Smooth muscle cell (in vitro differentiated cells): Measurements from ENCODE around the gene PSMD1. TPM values are rescaled to one million over a fixed set of nuclear protein-coding genes. Genes with fewer than 3 reads are reported as not detected.

ENCODE experiments used
- DNase-seq: peaks from one replicate; lab custom pipeline; 2025; ENCODE audit not compliant: unreplicated experiment; lab: John Stamatoyannopoulos, UW
- H2AFZ ChIP-seq: fragments of 200-600 bp; sonication (generic); 2 replicates; pipeline ENCODE4 v1.6.0; 2016; ENCODE audit warnings: antibody characterized with exemption, low read depth, mild to moderate bottlenecking
- H3F3A ChIP-seq: fragments of 200-600 bp; sonication (generic); 2 replicates; pipeline ENCODE4 v1.6.0; 2017; ENCODE audit warnings: antibody characterized with exemption, low read depth
- H3K27ac ChIP-seq: fragments of 200-600 bp; sonication (generic); 2 replicates; pipeline ENCODE4 v1.5.1; 2016; ENCODE audit warnings: low read depth, mild to moderate bottlenecking
- H3K27me3 ChIP-seq: fragments of 200-600 bp; sonication (generic); 2 replicates; pipeline ENCODE4 v1.6.1; 2016; ENCODE audit warnings: low read depth, mild to moderate bottlenecking
- H3K36me3 ChIP-seq: fragments of 200-600 bp; sonication (generic); 2 replicates; pipeline ENCODE4 v1.5.1; 2016; ENCODE audit warnings: low read depth
- H3K4me1 ChIP-seq: fragments of 200-600 bp; sonication (generic); 2 replicates; pipeline ENCODE4 v1.5.1; 2016; ENCODE audit warnings: low read depth
- H3K4me2 ChIP-seq: fragments of 200-600 bp; sonication (generic); 2 replicates; pipeline ENCODE4 v1.6.0; 2016; ENCODE audit warnings: mild to moderate bottlenecking
- H3K4me3 ChIP-seq: fragments of 200-600 bp; sonication (generic); 2 replicates; pipeline ENCODE4 v1.5.1; 2016; ENCODE audit warnings: mild to moderate bottlenecking
- H3K79me2 ChIP-seq: fragments of 200-600 bp; sonication (generic); 2 replicates; pipeline ENCODE4 v1.6.0; 2016; ENCODE audit warnings: low read depth, mild to moderate bottlenecking
- H3K9ac ChIP-seq: fragments of 200-600 bp; sonication (generic); 2 replicates; pipeline ENCODE4 v1.6.0; 2016; ENCODE audit warnings: low read depth
- H3K9me3 ChIP-seq: fragments of 200-600 bp; sonication (generic); replicated peaks from 2 replicates; pipeline ENCODE4 v1.5.1; 2016; ENCODE audit warnings: low read depth
- H4K20me1 ChIP-seq: fragments of 200-600 bp; sonication (generic); 2 replicates; pipeline ENCODE4 v1.6.0; 2016; ENCODE audit warnings: low read depth
- WGBS: methylation state at CpG from one replicate; pipeline ENCODE4 v1.1.7; 2016; ENCODE audit warnings: low lambda C conversion rate; 5-methylcytosine and 5-hydroxymethylcytosine counted together
- polyA plus RNA-seq: library from polyadenylated mRNA; unstranded; fragments of >200 nt; fragmentation: Nextera tagmentation; extraction: Ambion mirVana; gene quantifications from 2 replicates; pipeline ENCODE4 v1.2.1, GENCODE V29; 2016
- total RNA-seq: library from RNA; depleted of rRNA; stranded (reverse); fragments of >200 nt; gene quantifications from 2 replicates; pipeline ENCODE4 v1.2.3, GENCODE V29; 2014
- TF ChIP-seq, protein P1 (sequence below): fragments of 200-600 bp; sonication (generic); IDR thresholded peaks from 2 replicates; pipeline ENCODE4 v1.5.1; 2017; ENCODE audit warnings: borderline replicate concordance, mild to moderate bottlenecking, antibody characterized with exemption; ENCODE audit not compliant: insufficient read depth, poor library complexity, severe bottlenecking

PSMD1 gene
- total and polyA plus RNA-seq, 2 experiments from 2014 or later, result 95.7 to 99.7 TPM

DNA sequence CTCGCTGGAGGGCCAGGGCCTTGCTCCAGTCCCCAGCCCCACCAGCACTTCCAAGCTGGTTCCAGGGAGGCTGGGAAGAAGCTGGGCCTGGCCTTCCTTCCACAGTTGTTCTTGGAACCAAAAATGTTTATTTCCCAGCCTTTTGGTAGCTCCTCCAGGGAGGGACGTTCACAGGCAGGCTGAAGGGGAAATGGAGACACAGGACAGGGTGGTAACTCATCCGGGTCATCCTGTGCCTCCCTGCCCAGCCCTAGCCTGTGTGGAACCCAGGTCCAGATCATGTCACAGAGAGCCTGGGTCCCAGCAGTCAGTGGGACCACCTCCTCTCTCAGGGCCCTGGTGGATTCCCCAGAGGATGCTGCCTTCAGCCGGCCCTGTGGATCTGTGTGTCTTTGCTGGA lies 129.2 kb downstream of the PSMD1 start:
- 94% methylated on average over 3 of the region's 4 CpGs for WGBS
- Histone ChIP-seq H3K4me2 (no peak overlapping the region), H4K20me1 (no peaks in the 10 kb centered on the region), H3K9me3 (no peaks in the 10 kb centered on the region), H3F3A (no peaks in the 10 kb centered on the region), H2AFZ (no peak overlapping the region), H3K27ac (no peak overlapping the region), H3K27me3 (no peaks in the 10 kb centered on the region), H3K9ac (no peak overlapping the region), H3K4me3 (no peak overlapping the region), H3K36me3 (no peaks in the 10 kb centered on the region), H3K79me2 (no peaks in the 10 kb centered on the region), H3K4me1 (peaks cover 13% of the 10 kb centered on the region)
- no peak for DNase-seq
- TF ChIP-seq, protein P1, sequence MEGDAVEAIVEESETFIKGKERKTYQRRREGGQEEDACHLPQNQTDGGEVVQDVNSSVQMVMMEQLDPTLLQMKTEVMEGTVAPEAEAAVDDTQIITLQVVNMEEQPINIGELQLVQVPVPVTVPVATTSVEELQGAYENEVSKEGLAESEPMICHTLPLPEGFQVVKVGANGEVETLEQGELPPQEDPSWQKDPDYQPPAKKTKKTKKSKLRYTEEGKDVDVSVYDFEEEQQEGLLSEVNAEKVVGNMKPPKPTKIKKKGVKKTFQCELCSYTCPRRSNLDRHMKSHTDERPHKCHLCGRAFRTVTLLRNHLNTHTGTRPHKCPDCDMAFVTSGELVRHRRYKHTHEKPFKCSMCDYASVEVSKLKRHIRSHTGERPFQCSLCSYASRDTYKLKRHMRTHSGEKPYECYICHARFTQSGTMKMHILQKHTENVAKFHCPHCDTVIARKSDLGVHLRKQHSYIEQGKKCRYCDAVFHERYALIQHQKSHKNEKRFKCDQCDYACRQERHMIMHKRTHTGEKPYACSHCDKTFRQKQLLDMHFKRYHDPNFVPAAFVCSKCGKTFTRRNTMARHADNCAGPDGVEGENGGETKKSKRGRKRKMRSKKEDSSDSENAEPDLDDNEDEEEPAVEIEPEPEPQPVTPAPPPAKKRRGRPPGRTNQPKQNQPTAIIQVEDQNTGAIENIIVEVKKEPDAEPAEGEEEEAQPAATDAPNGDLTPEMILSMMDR, result no peak

DNA sequence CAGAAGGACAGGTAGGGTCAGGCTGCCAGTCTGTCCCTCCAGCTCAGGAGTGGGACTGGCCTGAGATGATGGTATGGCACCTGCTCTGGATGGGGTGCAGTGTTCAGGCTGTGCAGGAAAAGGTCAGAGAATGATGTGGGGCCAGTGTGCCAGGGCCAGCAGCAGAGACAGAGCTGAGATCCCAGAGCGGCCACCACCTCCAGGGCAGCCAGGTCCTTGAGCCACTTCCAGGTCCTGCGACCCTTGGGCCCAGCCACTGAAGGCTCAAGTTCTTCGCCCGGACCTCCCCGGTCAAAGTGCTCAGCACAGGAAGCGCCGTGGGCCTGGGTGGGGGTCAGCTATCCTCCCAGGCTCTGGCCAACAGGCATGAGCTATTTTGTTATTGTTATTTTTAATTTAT lies 129.7 kb downstream of the PSMD1 start:
- Histone ChIP-seq H3K9me3 (no peaks in the 10 kb centered on the region), H3K27ac (no peak overlapping the region), H3K9ac (no peak overlapping the region), H3K4me3 (no peak overlapping the region), H3K4me1 (peaks cover 14% of the 10 kb centered on the region), H3F3A (no peaks in the 10 kb centered on the region), H4K20me1 (no peaks in the 10 kb centered on the region), H3K27me3 (no peaks in the 10 kb centered on the region), H3K79me2 (no peaks in the 10 kb centered on the region), H3K36me3 (no peaks in the 10 kb centered on the region), H3K4me2 (no peak overlapping the region), H2AFZ (no peak overlapping the region)
- DNase-seq, result no peak
- TF ChIP-seq, protein P1, result no peak
- 90% methylated on average over 7 of the region's 7 CpGs for WGBS

DNA sequence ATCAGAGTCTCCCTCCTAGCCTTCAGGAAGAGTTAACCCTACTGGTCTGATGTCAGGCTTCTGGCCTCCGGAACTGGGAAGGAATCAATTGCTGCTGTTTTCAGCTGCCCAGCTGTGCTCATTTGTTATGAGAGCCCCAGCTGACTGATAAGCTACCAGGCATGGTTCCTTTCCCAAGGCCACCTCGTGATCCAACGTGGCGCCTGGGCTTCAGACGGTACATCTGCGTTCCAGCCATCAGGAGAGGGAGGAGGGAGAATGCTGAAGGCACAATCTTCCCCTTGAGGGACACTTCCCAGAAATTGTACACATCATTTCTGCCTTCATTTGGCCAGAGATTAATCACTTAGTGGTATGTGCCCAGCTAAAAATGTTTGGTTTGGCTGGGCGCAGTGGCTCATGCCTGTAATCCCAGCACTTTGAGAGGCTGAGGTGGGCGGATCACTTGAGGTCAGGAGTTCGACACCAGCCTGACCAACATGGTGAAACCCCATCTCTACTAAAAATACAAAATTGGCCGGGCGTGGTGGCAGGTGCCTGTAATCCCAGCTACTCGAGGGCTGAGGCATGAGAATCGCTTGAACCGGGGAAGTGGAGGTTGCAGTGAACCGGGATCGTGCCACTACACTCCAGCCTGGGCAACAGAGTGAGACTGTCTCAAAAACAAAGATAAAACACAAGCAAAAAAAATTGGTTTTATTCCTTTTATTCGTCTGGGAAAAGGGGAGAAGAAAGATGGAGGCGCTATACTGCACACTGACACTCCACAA lies 131.3 kb downstream of the PSMD1 start:
- Histone ChIP-seq H3K4me2 (peak overlapping the region; percentile 8), H4K20me1 (no peaks in the 10 kb centered on the region), H3K9ac (no peak overlapping the region), H3K27ac (peak overlapping the region; percentile 61), H3K9me3 (no peaks in the 10 kb centered on the region), H2AFZ (no peak overlapping the region), H3K27me3 (no peaks in the 10 kb centered on the region), H3K4me3 (no peak overlapping the region), H3K4me1 (peaks cover 14% of the 10 kb centered on the region), H3K36me3 (no peaks in the 10 kb centered on the region), H3K79me2 (no peaks in the 10 kb centered on the region), H3F3A (no peaks in the 10 kb centered on the region)
- no peak for DNase-seq
- 57% methylated on average over 18 of the region's 18 CpGs for WGBS
- TF ChIP-seq, protein P1, result no peak
